Smooth muscle cell of the brain vasculature (primary cell): ENCODE data around the gene BCHE.
"Not testable (repeated sequence)": the region's sequence is repeated elsewhere in the genome, so short reads cannot be mapped to it uniquely, and the experiment has no call there.

Source experiments
- DNase-seq: peaks from one replicate; pipeline ENCODE4 v3.0.0-alpha.2; 2012; ENCODE audit warnings: low read depth, low spot score

Gene BCHE

GRCh38 chr3:165817160-165817709, 20.0 kb downstream of the BCHE start:
- DNase-seq = no peak

- no peak for DNase-seq
These were observed 21.0 kb downstream of the BCHE start for GRCh38 chr3:165816209-165816608.

- DNase-seq = no peak
These were observed 21.5 kb downstream of the BCHE start for GRCh38 chr3:165815682-165816081.

- DNase-seq = no peak
These were observed 22.8 kb downstream of the BCHE start for GRCh38 chr3:165814380-165814779.

- DNase-seq = not testable (repeated sequence)
These were observed 29.3 kb downstream of the BCHE start for GRCh38 chr3:165807937-165808336.

GRCh38 chr3:165805946-165806561, 31.2 kb downstream of the BCHE start:
- no peak for DNase-seq

- DNase-seq = no peak
These were observed 33.8 kb downstream of the BCHE start for GRCh38 chr3:165803471-165803870.

- no peak for DNase-seq
These were observed 36.3 kb downstream of the BCHE start for GRCh38 chr3:165800970-165801369.

- no peak for DNase-seq
These were observed 38.2 kb downstream of the BCHE start for GRCh38 chr3:165799026-165799425.

- no peak for DNase-seq
These were observed 39.7 kb downstream of the BCHE start for GRCh38 chr3:165797551-165797950.

GRCh38 chr3:165796701-165797100, 40.5 kb downstream of the BCHE start:
- DNase-seq = no peak

- DNase-seq = no peak
These were observed 48.7 kb downstream of the BCHE start for GRCh38 chr3:165788531-165788930.

GRCh38 chr3:165786013-165786412, 51.2 kb downstream of the BCHE start:
- no peak for DNase-seq

- DNase-seq = no peak
These were observed 52.9 kb downstream of the BCHE start for GRCh38 chr3:165784337-165784736.

- DNase-seq = no peak
These were observed 53.8 kb downstream of the BCHE start for GRCh38 chr3:165783383-165783782.

GRCh38 chr3:165778891-165779290, 58.3 kb downstream of the BCHE start:
- no peak for DNase-seq

GRCh38 chr3:165778456-165778855, 58.8 kb downstream of the BCHE start:
- DNase-seq = no peak

GRCh38 chr3:165775824-165776223, 61.4 kb downstream of the BCHE start:
- DNase-seq = no peak

- DNase-seq = no peak
These were observed 66.4 kb downstream of the BCHE start for GRCh38 chr3:165770781-165771180.

- DNase-seq = no peak
These were observed 68.5 kb downstream of the BCHE start for GRCh38 chr3:165768680-165769079.

GRCh38 chr3:165759041-165759440, 78.2 kb downstream of the BCHE start:
- no peak for DNase-seq

GRCh38 chr3:165755571-165755970, 81.7 kb downstream of the BCHE start:
- no peak for DNase-seq

- no peak for DNase-seq
These were observed 82.8 kb downstream of the BCHE start for GRCh38 chr3:165754219-165755007.
